ENCODE data around the gene SRD5A3.
"Not testable (repeated sequence)": the region's sequence is repeated elsewhere in the genome, so short reads cannot be mapped to it uniquely, and the experiment has no call there.

Gene SRD5A3

DNA sequence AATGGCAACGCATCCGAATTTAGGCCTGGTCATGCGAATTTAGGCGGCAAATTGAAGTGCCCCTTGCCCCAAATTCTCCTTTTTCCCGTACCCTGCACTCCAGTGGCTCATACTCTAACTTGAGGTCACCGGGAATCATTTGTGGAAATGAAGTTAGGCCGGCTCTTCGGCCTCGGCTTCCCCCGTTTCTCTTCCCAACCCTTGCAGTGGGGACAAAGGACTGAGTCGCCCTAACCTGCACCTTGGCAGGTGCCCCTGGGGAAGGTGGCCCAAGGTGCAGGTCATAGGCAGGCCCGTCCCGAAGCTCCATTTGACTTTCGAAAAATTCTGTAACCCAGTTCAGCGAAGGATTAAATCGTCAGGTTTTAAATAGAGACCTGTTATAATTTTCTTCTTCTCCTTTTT, 811 bp downstream of the SRD5A3 start:
- DNase-seq (ENCODE audit: low read depth) = no peak

DNA sequence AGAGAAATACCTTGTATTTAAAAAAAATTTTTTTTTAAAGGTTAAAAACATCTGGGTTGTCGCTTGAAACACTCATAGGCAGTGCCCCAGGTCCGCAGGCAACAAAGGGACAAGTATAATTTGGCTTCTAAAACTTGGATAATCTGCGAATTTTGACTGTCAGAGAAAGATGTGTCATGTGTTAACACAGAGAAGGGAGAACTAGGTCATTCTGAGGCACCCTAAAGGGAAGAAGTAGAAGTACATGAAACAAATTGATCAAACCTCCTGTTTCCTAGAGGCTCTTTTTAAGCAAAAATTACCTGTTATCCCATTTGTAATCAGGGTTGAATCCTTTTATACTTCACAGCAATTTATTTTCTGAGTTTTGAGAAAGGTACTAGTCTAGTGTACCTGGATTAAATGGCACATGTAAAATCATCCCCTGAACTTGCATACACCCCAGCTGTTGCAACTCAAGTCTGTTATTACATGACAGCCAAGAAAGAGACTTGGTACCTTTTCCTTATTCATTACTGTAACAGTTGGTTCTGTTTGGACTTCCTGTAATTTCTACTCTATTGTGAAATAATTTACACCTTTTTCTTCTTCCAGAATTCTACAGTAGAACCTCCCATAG, 1.7 kb downstream of the SRD5A3 start:
- DNase-seq (ENCODE audit: low read depth) = no peak

DNA sequence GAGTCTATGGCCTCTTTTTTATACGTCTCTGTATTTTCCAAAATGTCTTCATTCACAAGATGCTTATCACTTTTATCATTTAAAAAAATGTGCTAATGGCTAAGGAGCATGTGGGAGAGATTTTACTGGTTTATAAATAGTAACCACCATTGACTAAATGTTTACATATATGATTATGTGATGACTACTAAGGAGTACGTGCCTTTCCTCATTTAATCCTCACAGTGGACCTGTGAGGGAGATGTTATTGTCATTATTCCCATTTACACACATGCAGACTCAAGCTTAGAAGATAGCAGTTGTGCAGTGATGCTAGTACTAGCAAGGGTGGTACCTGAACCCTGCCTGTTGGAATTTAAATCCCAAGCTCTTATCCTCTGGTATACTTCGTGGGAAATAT, 2.4 kb downstream of the SRD5A3 start:
- no peak for DNase-seq (ENCODE audit: low read depth)

DNA sequence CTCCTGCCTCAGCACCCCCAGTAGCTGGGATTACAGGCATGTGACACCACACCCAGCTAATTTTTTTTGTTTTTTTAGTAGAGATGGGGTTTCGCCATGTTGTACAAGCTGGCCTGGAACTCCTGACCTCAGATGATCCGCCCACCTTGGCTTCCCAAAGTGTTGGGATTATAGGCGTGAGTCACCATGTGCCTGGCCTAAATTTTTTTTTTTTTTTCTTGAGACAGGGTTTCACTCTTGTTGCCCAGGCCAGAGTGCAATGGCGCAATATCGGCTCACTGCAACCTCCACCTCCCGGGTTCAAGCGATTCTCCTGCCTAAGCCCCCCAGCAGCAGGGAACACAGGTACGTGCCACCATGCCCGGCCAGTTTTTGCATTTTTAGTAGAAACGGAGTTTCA, 4.8 kb downstream of the SRD5A3 start:
- DNase-seq (ENCODE audit: low read depth) = not testable (repeated sequence)

DNA sequence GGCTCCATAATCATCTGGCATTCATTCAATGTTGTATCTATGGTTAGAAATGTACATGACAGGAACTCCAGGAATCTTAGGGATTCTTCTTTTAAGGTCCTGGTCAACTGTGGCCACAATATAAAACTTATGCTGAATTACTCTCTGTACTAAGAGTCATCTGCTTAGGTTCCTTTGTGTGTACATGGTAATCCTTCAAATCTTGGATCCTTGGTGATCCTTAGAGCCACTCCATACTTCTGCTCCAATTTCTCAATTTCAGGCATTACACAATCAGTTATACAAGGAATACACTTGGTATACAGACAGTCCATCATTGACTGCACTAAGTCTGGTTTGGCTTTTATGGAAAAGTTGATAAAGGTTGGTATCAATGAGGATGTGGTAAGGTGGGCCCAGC, 5.8 kb downstream of the SRD5A3 start:
- no peak for DNase-seq (ENCODE audit: low read depth)

DNA sequence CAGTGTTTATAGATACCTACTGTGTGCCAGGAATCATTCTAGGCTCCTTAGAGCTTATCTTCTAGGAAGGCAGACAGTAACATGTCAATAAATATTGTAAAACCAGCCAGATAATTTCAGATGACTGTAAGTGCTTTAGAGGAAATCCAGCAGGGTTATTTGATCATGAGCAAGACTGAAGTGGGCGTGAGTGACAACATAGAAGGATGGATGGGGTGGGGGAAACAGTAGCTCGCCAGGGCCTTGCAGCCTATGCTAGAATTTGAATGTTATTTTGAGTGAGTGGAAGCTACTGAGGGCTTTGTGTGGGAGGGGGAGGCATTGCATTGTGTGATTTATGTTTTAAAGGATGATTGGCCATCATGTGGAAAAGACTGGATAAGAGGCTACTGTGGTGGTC, 6.7 kb downstream of the SRD5A3 start:
- no peak for DNase-seq (ENCODE audit: low read depth)

DNA sequence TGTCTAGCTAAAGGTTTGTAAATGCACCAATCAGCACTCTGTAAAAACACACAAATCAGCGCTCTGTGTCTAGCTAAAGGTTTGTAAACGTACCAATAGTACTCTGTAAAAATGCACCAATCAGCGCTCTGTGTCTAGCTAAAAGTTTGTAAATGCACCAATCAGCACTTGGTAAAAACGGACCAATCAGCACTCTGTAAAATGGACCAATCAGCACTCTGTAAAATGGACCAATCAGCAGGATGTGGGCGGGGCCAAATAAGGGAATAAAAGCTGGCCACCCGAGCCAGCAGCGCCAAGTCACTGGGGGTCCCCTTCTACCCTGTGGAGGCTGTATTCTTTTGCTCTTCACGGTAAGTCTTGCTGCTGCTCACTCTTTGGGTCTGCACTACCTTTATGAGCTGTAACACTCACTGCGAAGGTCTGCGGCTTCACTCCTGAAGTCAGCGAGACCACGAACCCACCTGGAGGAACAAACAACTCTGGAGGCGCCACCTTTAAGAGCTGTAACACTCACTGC, 7.2 kb downstream of the SRD5A3 start:
- DNase-seq (ENCODE audit: low read depth) = not testable (repeated sequence)

DNA sequence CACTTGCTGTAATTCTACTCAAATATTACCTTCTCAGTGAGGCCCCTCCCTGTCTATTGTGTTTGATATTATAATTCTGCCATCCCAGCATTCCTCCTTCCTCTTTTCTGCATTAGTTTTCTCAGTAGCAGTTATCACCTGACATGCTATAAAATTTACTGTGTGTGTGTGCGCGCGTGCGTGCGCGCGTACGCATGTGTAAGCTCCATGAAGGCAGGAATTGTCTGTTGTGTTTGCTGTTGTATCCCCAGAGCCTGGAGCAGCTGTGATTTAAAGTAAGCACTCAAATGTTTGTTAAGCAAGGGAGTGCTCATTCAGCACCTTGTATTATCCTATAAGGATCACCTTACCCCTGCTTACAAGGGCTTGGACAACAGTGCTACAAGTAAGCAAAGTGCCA, 8.6 kb downstream of the SRD5A3 start:
- no peak for DNase-seq (ENCODE audit: low read depth)

DNA sequence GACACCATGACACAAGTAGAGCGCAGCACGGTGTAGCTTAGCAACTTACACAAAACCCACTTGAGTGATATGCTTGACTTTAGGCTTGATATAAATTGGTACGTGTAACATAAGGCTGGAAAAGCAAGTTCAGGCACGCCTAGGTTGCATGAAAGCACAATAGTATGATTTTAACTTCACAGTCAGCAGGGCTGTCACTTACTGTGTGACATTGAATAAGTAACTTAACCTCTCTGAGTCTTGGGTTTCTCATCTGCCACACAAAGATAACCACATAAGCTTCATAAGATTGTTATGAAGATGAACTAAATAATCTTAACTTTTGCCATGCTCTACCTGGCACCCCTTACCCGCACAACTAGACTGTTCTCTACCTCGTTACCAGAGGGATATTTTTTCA, 9.5 kb downstream of the SRD5A3 start:
- no peak for DNase-seq (ENCODE audit: low read depth)

DNA sequence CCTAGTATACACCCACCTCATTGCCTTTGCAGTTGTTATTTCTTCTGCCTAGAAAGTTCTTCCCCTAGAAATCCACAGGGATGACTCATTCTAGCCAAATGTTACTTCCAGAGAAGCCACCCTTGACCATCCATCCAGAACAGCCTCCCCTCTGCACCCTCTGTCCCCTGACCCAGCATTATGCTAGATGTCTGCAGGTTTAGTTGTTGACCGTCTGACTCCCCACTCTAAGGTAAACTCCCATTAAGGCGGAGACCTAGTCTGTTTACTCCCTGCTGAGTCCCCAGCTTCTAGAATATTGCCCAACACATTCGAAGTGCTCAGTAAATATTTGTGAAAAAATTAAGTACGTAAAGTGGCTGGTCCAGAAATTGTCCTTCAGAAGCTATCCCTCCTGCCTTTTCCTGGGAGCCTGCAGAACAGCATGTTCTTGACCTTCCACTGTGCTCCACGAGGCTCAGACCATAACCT, 11.0 kb downstream of the SRD5A3 start:
- DNase-seq (ENCODE audit: low read depth) = no peak

DNA sequence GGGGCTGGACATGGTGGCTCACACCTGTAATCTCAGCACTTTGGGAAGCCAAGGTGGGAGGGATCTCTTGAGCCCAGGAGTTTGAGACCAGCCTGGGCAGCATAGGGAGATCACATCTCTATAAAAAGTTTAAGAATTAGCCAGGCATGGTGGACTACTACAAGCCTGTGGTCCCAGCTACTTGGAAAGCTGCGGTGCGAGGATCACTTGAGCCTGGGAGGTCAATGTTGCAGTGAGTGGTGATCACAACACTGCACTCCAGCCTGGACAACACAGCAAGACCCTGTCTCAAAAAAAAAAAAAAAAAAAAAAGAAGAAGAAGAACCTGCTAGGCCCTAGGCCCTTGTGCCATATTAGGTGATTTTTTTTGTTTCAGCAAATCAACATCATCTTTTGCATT, 12.2 kb downstream of the SRD5A3 start:
- DNase-seq (ENCODE audit: low read depth) = no peak

DNA sequence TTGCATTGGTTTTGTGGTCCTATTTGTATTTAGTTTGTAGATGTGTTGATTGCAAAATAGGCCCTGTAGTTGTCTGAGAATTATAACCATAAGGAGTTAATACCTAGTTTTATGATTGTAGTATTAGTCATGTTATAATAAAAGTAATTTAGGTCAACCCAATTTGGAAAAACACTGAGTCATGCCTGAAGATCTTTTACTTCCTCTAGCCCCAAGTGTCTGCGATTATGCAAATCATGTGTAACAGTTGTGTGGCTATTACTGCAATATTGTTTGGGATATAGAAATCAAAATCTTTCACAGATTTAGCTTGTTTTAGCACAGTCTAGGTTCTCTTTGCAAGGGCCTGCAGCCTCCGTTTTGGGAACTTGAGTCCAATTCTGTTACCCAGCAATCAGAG, 12.6 kb downstream of the SRD5A3 start:
- no peak for DNase-seq (ENCODE audit: low read depth)

DNA sequence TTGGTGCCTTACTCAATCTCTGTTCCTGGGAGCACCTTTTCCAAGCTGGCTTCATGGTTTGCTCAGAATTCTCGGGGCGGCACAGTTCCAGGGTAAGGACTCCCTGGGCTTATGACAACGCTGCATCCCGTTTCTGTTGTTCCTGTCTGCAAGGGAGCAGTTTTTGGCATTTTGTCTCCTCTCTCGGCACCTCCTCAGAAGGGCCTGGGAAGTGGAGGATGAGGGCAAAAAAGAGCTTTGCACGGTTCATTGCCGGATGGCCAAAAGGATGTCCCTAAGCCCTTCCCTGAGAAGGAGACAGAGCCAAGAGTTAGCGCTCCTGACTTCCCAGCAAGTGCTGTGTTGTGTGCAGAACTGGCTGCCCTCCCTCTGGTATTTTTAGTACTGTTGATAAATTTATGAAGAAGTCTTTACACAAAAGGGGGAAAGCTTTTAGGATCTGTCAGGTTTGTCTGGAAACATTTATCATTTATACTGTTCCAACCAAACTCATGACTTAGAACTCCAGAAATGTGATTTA, 13.4 kb downstream of the SRD5A3 start:
- DNase-seq (ENCODE audit: low read depth) = no peak

DNA sequence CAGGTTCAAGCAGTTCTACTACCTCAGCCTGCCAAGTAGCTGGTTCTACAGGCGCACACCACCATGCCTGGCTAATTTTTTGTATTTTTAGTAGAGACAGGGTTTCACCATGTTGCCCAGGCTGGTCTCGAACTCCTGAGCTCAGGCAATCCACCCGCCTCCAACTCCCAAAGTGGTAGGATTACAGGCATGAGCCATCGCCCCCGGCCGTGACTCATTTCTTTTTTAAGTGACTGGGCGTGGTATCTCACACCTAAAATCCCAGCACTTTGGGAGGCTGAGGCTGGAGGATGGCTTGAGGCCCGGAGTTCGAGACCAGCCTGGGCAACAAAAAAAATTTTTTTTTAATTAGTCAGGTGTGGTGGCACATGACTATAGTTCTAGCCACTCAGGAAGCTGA, 16.9 kb downstream of the SRD5A3 start:
- not testable (repeated sequence) for DNase-seq (ENCODE audit: low read depth)

DNA sequence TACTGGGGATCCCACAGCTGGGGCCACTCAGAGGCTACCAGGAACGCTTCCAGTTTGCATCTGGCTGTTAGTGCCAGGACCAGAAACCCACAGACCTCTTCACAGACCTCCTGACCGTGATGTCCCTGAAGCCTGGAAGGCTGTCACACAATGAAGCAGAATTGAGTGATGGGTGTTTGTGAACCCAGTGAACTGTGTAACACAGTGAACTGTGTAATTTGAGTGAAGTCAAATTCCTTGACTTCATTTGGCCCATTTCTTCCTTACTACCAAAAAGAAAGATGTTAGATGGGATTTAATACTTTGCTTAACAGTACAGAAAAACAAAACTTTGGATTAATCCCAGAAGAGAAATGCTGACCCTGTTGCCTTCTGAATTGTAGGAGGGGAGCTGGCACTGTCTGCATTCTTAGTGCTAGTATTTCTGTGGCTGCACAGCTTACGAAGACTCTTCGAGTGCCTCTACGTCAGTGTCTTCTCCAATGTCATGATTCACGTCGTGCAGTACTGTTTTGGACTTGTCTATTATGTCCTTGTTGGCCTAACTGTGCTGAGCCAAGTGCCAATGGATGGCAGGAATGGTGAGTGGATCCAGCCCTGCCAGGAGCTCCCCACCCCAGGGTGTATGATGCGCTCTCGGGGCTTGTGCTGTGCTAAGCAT, 17.8 kb downstream of the SRD5A3 start:
- DNase-seq (ENCODE audit: low read depth) = no peak

DNA sequence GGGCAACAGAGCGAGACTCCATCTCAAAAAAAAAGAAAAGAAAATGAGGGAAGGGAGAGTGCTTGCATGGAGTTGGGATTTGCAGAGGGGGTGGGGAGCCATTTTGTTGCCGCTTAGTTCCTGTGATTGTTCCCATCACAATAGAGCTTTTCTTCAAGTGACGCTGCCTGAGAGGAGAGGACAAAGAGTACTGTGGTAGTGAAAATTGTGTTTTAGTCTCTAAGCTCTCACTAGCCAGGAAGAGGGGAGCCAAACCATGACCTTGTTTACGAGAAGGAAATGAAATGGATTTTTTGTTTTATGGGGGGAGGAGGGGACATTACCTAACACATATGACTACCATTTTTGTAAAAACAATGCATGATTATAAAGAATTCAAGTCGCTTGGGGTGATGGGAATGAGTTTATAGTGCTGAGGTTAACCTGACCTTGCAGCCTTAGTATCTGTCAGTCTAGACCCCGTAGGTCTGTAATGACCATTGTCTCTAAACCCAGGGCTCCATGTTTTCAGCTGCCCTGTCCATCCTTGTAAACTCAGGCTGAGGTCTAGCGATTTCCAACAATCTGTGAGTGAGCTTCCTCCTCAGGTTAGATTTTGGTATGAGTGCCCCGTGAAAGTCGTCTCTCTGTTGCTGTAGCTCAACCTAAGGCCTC, 18.8 kb downstream of the SRD5A3 start:
- no peak for DNase-seq (ENCODE audit: low read depth)

DNA sequence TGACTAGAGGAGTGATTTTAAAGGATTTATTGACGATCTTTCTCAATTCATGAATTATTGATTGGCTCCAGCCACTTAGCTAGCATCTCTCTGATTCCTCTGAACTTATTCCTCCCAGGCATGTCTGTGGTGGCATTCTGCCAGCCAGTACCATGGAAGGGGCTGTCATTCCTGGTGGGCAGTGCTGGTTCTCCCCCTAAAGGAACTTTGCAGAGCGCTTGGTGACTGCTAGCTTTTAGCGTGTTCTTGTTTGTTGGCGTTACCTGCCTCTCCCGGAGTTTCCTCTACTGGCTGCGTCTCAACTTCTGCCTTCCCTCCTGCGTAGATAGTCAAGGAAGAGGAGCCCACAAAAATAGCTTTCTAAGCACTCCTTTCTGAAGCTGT, 19.3 kb downstream of the SRD5A3 start:
- no peak for DNase-seq (ENCODE audit: low read depth)

DNA sequence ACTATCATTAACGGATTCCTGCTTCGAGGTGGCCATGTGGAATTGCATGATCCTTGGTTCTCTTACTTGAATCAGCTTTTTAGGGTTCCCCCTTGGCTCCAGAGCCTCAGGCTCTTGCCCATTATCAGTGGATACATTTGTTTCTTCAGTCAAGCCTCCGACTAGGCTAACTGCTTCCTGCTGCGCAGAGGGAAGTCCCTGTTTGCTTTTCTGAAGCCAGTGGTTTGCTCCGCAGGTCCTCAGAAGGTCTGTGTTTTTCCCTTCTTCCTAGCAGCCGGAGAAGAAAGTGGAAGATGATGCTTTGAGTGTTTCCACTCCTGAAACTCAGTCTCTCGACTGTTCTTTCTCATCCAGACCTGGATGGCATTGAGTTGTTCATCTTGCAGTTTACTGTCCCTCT, 20.6 kb downstream of the SRD5A3 start:
- no peak for DNase-seq (ENCODE audit: low read depth)

DNA sequence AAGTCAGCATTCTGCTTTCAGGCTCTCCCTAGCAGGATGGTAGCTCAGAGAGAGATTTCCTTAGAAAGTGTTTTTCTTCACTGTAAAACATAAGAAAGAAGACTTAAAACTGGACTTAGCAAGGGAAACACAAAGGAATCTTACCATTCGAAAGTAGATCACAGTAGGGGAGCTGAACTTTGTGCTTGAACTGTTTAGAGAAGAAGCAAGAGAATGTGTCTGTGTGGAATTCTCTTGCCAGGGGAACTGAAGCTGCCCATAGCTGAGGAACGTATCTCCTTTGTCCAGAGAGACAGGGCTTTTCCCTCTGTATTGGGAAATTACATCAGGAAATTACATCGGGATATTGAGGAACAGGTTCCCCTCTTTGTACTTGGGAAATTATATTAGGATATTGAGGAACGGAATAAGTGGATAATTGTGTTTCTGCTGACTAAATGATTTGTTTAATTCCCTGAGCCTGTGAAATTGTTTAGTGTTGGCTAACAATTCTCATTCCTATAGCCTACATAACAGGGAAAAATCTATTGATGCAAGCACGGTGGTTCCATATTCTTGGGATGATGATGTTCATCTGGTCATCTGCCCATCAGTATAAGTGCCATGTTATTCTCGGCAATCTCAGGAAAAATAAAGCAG, 21.2 kb downstream of the SRD5A3 start:
- DNase-seq (ENCODE audit: low read depth) = no peak

DNA sequence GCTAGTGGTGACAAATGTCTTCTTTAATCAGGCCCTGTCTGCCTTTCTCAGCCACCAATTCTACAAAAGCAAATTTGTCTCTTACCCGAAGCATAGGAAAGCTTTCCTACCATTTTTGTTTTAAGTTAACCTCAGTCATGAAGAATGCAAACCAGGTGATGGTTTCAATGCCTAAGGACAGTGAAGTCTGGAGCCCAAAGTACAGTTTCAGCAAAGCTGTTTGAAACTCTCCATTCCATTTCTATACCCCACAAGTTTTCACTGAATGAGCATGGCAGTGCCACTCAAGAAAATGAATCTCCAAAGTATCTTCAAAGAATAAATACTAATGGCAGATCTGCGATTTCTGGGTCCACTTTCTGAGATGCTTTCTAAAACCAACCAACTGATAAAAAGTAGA, 23.9 kb downstream of the SRD5A3 start:
- no peak for DNase-seq (ENCODE audit: low read depth)

DNA sequence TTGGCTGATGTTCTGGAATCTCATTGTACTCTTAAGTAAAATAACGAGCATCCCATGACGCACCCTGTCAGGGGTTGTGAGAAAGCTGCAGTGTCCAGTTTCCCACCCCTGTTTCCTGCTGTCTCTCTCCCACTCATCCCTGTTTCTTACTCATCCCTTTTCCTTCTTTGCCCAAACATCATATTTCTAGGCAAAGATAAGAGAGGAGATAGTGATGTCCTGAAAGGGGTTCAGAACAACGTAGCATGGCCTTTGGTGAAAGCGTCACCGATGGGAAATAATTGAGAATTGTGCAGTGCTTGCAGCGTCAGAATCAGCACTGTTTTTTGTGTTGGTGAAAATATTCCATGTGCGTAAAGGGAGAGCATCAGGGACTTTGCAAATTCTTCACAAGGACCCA, 26.2 kb downstream of the SRD5A3 start:
- no peak for DNase-seq (ENCODE audit: low read depth)

DNA sequence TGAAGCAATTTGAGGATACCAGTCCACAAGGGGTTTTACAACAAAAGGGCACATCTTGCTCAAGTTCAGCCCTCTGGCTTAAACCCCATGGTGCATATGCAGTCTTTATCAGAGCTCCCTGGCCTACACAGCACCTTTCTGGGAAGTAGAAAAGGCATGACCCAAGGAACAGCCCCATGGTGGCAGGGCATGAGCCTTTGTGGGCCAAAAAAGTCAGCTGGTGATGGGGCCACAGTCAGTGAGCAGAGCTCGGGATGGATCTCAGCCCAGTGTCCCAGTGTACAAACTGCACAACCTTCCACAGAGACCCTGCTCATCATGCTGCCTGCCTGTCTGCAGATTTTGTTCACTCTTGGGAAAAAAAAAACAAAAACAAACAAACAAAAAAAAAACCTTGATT, 27.4 kb downstream of the SRD5A3 start:
- no peak for DNase-seq (ENCODE audit: low read depth)

DNA sequence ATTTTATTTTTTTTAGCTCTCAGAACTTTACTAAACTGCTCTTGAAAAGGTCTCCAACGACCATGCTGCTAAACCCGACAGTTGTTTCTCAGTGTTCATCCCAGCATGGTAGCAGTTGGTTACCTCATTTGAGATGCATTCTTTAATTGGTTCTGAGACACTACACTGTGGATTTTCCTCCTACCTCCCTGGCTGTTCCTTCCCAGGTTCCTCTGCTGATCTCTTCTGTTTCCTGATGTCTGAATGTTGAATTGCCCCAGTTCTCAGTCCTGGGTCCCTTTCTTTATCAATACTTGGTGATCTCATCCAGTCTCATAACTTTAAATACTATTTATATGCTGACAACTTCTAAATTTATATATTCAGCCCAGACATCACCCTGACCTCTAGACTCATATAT, 30.7 kb downstream of the SRD5A3 start:
- no peak for DNase-seq (ENCODE audit: low read depth)

Data from non-pigmented ciliary epithelial cell (primary cell).